HG02678 (cell line): ENCODE measurements around the gene SHROOM4.

Experiments
- ATAC-seq: cut with Tn5 transposase; IDR thresholded peaks from one replicate; pipeline ENCODE4 v1.9.1; 2021; ENCODE audit warnings: mild to moderate bottlenecking, moderate library complexity; ENCODE audit not compliant: unreplicated experiment

Gene SHROOM4

DNA sequence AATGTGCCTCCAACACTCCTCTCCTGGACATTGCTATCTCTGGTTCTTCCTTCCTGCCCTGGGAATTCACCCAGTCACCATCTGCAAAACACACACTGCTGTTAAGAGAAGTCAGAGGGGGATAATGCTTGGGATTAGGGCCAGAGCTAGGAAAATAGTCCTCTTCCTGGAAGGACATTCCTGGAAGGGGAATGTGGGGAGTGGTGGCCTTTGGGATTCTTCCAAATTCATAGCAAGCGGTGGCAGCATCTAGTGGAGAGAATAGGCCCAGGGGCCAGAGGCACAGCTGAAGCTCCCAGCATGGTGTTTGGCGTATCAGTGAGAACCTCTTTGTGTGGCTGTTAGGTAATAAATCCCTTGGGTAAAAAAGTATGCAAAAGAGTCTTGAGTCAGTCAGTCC is 34.3 kb downstream of the SHROOM4 start:
- ATAC-seq, result no peak

DNA sequence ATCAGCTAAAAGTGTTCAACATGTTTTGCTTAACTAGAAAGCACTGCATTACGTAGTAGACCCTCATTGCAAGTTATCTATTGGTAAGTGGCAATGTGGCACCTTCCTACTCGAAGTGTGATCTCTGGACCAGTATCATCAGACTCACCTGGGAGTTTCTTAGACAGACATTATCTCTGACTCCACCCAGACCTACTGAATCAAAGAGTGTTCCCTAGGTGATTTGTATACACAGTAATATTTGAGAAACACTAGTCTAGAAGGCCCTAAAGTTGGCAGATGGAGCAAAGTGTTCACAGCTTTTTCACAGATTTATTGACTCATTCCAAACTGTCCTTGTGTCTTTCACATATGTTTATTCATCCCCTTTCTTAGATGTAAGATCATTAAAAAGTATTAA is 35.7 kb downstream of the SHROOM4 start:
- no peak for ATAC-seq

DNA sequence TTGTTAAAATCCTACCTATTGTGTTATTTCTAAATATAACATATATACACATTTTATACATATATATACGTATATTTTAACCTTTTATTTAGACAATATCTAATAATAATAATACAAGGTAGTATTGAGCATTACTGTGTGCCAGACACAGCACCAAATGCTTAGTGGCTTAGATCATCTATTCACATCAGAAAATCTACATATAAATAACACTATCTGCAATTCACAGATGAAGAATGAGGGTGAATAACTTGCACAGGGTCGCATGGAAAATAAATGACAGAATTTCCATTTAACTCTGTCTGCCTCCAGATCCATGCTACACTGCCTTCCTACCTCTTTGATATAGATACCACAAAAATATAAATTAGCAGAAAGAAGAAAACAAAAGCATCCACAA is 37.7 kb downstream of the SHROOM4 start:
- no peak for ATAC-seq

DNA sequence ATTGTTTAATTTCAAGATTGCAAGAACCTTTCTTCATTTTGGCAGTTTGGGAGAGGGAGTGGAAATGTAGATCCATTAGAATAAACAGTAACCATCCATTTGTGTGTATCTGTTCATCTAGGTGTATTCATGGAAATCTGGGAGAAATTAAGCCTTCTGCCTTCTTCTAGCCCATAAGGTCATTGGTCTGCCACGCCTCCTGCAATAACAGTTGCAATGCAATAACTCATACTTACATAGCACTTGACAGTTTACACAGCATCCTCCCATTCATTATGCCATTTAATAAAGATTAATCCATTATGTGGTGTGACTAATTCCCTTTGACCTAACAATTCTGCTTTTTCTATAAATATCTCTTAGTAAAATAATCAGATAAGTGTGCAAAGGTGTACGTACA is 42.6 kb downstream of the SHROOM4 start:
- no peak for ATAC-seq

DNA sequence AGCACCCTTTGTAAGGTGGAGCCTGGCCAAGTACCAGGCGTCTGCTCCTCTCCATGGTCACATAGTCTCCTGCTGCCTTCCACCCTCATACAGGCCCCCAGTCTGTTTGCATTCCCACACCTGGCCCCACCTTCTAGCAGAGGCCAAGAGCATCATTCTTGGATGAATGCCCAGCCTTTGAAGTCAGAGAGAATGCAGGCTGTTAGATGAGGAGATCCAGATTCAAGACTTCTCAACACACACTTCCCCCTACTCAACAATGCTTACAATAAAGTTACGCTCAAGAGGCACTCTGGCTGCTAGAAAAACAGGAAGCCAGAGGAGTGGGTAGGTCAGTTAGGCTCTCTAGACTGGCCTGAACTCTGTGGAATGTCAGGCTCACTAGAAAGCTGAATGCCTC is 43.3 kb downstream of the SHROOM4 start:
- no peak for ATAC-seq

DNA sequence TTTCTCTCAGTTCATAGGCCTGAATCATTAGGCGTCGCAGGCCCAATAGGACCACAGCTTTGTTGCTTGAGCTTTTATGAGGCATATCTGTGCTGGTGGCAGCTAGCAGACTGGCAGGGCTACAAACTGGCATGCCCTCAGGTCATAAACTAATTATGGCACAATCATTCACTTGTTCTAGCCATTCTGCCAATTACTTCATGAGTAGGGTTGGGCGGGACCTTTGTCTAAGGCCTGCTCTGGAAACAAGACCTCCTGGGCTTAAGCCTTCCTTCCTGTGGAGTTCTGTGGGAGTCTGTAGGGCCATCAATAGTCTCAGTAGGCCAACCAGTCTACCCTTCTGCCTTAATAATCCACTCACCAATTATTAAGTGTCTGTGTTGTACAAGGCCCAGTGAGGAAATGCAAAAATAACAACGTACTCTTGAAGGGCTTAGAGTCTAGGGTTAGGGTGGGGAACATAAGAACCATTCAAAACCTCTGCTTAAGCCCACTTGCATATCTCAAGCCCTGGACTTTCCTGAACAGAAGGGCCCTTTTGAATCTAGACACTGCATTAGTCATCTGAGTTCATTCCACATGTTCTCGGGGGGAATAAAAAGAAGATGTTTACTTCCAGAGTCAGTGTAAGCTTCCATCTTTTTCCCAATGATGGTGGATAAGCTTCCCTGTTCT is 44.5 kb downstream of the SHROOM4 start:
- no peak for ATAC-seq

DNA sequence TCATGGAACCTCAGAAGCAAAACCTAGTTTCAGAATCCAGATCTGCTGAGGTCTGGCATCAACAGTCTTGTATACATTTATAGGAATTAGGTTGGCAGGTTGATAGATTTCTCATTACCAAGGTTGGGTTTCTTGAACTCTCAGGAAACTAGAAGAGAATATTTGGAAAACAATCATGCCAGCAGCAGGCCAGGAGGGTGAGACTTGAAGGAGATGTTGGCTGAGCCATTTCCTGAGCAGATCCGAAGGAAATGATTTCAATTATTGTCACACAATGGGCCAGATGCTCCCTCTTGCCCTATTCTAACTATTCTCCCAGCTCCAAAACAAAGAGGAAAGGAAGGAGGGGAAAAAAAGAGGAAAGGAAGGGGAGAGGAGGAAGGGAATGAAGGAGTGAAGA is 45.2 kb downstream of the SHROOM4 start:
- no peak for ATAC-seq

DNA sequence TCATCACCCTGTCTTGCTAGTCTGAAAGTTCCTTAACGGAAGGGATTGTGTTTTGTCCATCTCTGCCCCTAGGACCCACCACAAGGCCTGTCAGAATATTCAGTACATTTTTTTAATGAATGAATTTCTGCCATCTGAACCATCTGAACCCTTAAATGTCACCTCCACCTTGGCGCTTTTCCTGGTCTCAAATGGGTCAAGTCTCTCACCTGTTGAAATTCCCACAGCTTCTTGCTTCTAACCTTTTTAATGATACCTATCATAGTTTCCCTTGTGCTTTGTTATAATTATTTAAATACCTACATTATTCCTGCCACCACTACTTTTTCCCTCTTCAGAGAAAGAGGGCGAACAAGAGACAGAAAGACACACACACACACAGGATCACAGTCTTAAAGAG is 48.0 kb downstream of the SHROOM4 start:
- no peak for ATAC-seq

DNA sequence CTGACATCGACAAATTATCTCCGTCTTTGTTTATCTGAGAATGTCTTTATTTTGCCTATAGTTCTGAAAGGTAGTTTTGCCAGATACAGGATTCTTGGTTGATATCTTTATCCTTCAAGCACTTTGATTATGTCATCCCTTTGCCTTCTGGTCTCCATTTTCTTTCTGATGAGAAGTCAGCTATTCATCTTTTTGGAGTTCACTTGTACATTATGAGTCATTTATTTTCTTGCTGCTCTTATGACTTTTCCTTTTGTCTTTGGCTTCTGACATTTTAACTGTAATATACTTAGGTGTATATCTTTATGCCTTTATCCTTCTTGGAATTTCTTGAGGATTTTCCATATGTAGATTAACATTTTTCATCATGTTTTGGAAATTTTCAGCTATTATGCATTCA is 51.4 kb downstream of the SHROOM4 start:
- ATAC-seq, result no peak

DNA sequence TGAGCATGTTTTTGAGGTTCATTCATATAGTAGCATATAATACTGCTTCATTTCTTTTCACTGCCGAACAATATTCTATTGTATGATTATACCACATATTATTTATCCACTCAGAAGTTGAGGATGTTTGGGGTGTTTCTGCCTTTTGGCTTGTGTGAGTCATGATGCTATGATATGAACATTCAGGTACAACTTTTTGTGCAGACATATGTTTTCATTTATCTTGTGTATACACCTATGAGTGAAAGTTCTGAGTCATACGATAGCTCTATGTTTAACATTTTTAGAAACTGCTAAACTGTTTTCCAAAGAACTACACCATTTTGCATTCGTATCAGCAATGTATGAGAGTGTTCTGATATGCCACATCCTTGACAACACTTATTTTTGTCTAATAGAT is 57.7 kb downstream of the SHROOM4 start:
- ATAC-seq, result no peak

DNA sequence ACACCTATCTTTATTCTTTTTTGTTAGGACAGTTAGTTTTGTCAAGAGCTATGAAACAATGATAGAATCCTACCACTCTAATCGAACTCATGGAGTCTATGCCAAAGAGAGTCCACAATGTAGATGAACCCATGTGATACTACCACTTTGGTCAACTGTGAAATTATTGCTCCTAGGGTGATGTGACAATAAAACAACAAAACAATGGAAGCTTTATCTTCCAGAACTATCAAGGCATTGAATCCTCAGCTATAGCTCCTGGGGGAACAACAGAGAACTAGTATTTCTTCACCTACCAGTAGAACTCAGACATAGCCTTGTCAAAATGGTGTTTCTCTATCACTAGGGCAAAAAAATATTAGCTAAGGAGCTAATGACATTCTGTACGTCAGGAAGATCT is 62.9 kb downstream of the SHROOM4 start:
- ATAC-seq, result no peak

DNA sequence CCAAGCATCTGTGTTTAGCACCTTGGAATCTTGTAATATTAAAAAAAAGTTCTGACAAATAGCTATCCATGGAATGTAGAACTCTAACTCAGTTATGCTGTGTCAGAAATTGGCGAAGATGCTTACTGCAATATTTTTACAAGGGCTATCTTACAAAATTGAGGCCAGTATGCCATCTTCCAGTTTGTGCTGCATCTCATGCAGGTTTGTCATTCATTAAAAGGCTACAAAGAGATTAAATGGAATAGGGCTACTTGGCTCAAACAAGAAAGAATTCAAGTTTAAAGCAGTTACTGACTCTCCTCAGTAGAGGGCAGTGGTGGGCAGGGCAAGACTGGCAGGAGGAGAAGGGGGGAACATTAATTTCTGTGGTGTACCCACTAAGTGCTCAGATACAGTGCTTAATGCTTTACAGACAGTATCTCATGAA is 66.5 kb downstream of the SHROOM4 start:
- no peak for ATAC-seq

DNA sequence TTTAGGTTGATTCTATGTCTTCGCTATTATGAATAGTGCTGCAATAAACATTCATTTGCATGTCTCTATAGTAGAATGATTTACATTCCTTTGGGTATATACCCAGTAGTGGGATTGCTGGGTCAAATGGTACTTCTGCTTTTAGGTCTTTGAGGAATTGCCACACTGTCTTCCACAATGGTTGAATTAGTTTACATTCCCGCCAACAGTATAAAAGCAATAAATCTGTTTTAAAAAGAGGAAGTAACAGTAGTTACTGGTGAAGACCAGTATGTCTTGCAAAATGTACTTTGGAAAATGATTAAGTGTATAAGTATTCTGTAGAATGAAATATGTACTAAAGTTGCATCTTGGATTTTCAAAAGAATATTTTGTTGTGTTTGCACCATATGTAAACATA is 77.3 kb downstream of the SHROOM4 start:
- ATAC-seq, result no peak

DNA sequence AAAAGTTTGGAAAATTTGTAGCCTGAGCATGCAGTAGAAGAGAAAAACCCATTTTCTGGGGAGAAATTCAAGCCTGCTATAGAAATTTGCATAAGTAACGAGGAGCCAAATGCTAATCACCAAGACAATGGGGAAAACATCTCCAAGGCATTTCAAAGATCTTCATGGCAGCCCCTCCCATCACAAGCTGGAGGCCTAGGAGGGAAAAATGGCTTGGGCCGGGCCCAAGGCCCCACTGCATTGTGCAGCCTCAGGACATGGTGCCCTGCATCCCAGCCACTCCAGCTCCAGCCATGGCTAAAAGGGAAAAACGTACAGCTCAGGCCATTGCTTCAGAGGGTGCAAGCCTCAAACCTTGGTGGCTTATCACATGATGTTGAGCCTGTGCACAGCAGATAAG is 87.7 kb downstream of the SHROOM4 start:
- no peak for ATAC-seq

DNA sequence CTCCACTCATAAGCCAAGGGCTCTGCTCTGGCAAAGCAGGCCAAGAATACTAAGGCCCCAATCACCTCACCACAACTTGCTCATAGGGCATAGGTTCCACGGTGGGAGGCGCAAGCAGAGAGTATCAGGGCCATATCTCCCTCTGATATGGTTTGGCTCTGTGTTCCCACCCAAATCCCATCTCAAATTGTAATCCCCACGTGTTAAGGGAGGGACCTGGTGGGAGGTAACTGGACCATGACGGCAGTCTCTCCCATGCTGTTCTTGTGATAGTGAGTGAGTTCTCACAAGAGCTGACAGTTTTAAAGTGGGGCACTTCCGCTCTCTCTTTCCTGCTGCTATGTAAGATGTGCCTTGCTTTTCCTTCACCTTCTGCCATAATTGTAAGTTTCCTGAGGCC is 88.7 kb downstream of the SHROOM4 start:
- ATAC-seq, result no peak

DNA sequence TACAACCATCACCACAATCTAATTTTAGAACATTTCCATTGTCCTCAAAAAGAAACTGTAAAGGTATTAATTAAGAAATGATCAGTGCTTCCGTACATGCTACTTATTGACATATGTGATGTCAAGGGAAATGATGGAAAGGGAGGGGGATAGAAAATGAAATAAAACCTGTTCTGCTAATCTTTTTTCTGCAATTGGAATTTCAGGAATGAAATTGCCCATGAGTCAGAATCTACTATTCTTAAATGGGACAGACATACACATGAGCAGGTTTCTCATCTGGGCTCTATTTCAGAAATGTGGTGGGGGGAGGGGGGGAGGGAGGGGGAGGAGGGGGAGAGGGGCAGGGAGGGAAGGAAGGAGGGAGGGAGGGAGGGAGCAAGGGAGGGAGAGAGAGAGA is 91.0 kb downstream of the SHROOM4 start:
- ATAC-seq, result no peak

DNA sequence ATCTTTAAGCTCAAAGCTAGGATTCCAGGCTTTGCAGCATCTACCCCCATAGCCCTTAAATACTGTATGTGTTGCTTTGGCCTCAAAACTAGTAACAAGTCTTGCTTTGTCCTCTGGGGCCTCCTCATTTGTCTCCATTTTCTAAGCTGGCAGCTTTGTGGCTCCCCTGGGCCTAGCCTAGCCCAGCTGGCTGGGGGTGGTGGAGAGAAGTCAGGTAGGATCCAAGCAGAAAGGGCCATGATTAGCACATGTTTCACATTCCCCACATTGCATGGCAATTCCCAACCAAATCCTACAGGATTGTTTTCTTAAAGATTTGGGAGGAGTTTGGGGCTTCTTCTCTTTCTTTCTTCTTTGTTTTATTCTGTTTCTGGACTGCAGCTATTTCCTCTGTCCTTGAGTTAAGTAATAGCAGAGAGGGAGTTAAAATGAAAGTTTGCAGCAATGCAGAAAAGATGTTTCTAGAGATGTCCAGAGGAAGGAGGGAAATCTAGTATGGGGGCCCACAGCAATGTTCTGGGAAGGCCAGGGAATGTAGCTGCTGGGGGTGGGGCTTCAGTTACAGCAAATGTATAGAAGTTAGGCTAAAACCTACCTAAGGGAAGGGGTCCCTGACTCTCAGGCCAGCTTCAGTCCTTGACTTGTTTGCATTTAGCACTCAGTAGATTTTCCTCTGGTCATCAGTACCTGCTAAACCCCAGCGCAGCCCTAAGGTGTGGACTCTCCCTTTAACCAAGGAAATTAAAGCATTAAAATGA is 92.1 kb downstream of the SHROOM4 start:
- ATAC-seq, result no peak

DNA sequence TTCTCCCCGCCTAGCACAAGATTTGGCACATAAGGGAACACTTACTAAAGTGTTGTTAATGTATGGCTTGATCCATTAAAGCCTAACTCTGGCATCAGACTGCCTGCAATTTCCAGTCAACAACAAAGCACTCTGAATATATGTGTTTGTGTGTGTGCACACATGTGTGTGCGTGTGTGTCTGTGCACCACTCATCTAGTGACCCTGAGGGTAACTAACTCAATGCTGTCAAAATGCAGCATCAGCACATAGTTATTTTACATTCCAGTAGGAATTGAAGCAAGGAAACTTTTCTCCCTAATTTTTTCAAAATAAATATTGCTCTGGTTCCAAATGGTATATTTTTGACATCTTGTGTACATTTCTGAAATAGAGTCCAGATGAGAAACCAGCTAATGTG is 94.4 kb downstream of the SHROOM4 start:
- ATAC-seq, result no peak

DNA sequence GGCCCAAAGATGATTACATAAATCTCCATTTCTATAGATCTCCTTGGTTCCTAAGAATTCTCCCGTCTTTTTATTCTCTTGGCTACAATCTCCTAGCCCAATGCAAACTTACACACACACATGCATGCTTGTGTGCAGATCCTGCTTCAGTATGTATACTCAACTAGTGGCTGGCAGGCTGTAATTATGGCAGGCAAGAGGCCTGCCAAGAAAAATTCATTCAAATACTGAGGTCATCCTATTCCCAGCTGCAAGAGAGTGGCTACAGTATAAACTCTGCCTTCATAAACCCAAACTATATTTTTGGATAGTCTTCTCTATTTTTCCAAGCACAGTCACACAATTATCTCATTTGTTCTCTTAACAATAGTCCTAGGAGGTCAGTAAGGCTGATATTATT is 95.2 kb downstream of the SHROOM4 start:
- ATAC-seq, result no peak

DNA sequence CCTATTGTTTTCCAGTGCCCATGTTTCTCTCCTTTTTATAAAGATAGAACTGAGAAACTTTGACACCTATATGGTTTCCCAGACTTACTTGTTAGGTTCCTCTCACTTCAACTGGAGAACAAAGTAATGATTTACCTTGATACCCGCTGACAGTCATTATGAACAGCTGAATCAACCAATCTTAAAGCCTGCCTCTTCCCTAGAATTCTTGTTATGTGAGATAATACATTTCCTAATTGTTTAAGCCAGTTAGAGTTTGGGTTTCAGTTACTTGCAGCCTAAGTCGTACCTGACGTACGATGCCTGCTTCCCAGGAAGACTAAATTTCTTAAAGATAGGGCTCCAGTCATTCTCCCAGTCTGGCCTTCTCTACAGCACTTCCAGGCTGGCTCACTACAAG is 97.3 kb downstream of the SHROOM4 start:
- no peak for ATAC-seq

DNA sequence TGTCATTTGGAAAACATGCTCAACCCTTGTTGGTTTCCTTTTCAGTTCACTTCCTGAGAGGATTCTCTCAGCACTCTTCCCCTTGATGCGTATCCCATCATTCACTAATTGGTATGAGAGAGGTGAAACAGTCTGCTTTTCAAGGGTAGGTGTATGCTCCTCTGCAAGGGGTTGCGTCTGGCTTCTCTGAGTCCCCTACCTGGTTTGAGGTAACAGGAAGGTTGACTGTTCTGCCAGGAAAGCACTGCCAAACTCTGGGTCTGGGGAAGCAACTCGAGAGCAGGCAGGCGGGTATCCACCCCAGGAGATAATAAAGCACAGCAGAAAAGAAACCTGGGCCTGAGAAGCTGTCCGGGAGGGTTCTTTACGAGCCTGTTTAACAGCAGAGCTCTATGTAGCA is 101.2 kb downstream of the SHROOM4 start:
- no peak for ATAC-seq

DNA sequence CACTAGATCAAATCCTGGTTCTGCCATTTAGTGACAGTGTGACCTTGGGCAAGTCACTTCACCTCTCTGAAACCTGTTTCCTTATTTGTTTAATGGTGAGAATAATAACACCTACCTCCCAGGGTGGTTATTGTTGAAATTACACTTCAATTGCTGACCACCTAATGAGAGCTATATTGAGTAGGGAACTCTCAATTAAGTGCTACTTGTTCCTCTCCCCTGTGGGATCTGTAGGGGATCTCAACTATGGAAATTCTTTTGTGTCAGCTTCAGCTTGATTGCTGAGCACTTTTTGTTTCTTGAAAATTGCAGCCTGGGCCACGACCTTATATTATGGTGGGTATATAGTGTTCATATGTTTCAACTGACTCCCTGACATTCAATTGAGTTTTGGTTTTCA is 102.1 kb downstream of the SHROOM4 start:
- no peak for ATAC-seq
